ENCODE results near the gene DIABLO. TPM values are rescaled to one million over a fixed set of nuclear protein-coding genes. Genes with fewer than 3 reads are reported as not detected.

The DIABLO gene
- total and polyA plus RNA-seq, 12 donors: 40.2 to 100 (median 51.9) TPM

GRCh38 chr12:122160761-122161160, 65.1 kb downstream of the DIABLO start:
- Histone ChIP-seq H3K36me3 (replicated peaks in 1 of 2) (no peaks in the 10 kb centered on the region), H3K27ac (no peak overlapping the region), H3K4me1 (replicated peaks in 1 of 2) (no peaks in the 10 kb centered on the region), H3K27me3 (no peaks in the 10 kb centered on the region), H3K9me3 (replicated peaks in 1 of 3) (no peaks in the 10 kb centered on the region), H3K4me3 (no peak overlapping the region)
- intact Hi-C loops (cut with DNase I): no loop called here
- DNase-seq: no peak
- TF ChIP-seq CTCF (IDR thresholded peaks at IDR 0.05) (no peak), POLR2A (IDR thresholded peaks at IDR 0.05) (no peak)
- 83 to 88% (median 88%) methylated on average over 11 of the region's 11 CpGs for WGBS, 4 donors

GRCh38 chr12:122159882-122160281, 66.0 kb downstream of the DIABLO start:
- H3K4me3 ChIP-seq: no peak overlapping the region
- no peaks in the 10 kb centered on the region for H3K4me1 ChIP-seq (replicated peaks in 1 of 2)
- 60 to 79% (median 72%) methylated on average over 4 of the region's 4 CpGs for WGBS, 4 donors
- no peaks in the 10 kb centered on the region for H3K36me3 ChIP-seq (replicated peaks in 1 of 2)
- TF ChIP-seq CTCF (IDR thresholded peaks at IDR 0.05): no peak
- TF ChIP-seq POLR2A (IDR thresholded peaks at IDR 0.05): no peak
- intact Hi-C loops (cut with DNase I): no loop called here
- H3K27me3 ChIP-seq: no peaks in the 10 kb centered on the region
- H3K27ac ChIP-seq: no peak overlapping the region
- no peaks in the 10 kb centered on the region for H3K9me3 ChIP-seq (replicated peaks in 1 of 3)
- no peak for DNase-seq

- Histone ChIP-seq H3K4me3 (no peak overlapping the region), H3K27ac (no peak overlapping the region), H3K36me3 (replicated peaks in 1 of 2) (no peaks in the 10 kb centered on the region), H3K27me3 (no peaks in the 10 kb centered on the region), H3K4me1 (replicated peaks in 1 of 2) (no peaks in the 10 kb centered on the region), H3K9me3 (replicated peaks in 1 of 3) (no peaks in the 10 kb centered on the region)
- DNase-seq: no peak
- TF ChIP-seq POLR2A (IDR thresholded peaks at IDR 0.05) (no peak), CTCF (IDR thresholded peaks at IDR 0.05) (no peak)
- intact Hi-C loops (cut with DNase I): no loop called here
- 85 to 92% (median 89%) methylated on average over 7 of the region's 7 CpGs for WGBS, 4 donors
Measured at GRCh38 chr12:122158700-122159285, 67.1 kb downstream of the DIABLO start.

Small RNA genes within 50 kb of the gene (small RNA-seq; reads per million reads assigned to genes)
- gene DIABLO: 0.08 to 0.12 reads per million in 2 donors

Other genes with a start within 250 kb of the DIABLO start
- gene BCL7A, start 204.2 kb downstream of the DIABLO start, total RNA-seq: 10 to 100 TPM in 1 of 9 donors, 1 to 10 TPM in 8; 3.9 to 11.5 (median 5.2) TPM
- gene BCL7A, start 204.2 kb downstream of the DIABLO start, polyA plus RNA-seq: 1 to 10 TPM; 1.6 to 4.6 (median 2.3) TPM
- gene MLXIP, start 147.3 kb downstream of the DIABLO start, total RNA-seq: 10 to 100 TPM; 13.7 to 79.1 (median 42.2) TPM
- gene MLXIP, start 147.3 kb downstream of the DIABLO start, polyA plus RNA-seq: 10 to 100 TPM; 29.1 to 98.1 (median 29.3) TPM
- gene IL31, start 51.8 kb downstream of the DIABLO start, total RNA-seq: not detected
- not detected for gene IL31, start 51.8 kb downstream of the DIABLO start, polyA plus RNA-seq
- 1 to 10 TPM in 6 of 9 donors, under 1 TPM in 3; 0.17 to 4.5 (median 1.2) TPM for gene LRRC43, start 42.9 kb downstream of the DIABLO start, total RNA-seq
- 1 to 10 TPM in 2 of 3 donors, under 1 TPM in 1; 0.26 to 1.1 (median 1.1) TPM for gene LRRC43, start 42.9 kb downstream of the DIABLO start, polyA plus RNA-seq
- 1 to 10 TPM in 2 of 9 donors, under 1 TPM in 2, not detected in 5; 0.17 to 4.0 (median 0.68) TPM for gene B3GNT4, start 22.3 kb downstream of the DIABLO start, total RNA-seq
- gene B3GNT4, start 22.3 kb downstream of the DIABLO start, polyA plus RNA-seq: 1 to 10 TPM in 2 of 3 donors, under 1 TPM in 1; 0.74 to 1.9 (median 1.1) TPM
- 10 to 100 TPM; 15.2 to 35.3 (median 22.8) TPM for gene VPS33A, start 40.4 kb upstream of the DIABLO start, total RNA-seq
- 10 to 100 TPM in 2 of 3 donors, 1 to 10 TPM in 1; 9.7 to 28.3 (median 10.1) TPM for gene VPS33A, start 40.4 kb upstream of the DIABLO start, polyA plus RNA-seq
- 100 to 1,000 TPM in 3 of 9 donors, 10 to 100 TPM in 6; 50.8 to 134 (median 92.5) TPM for gene CLIP1, start 196.6 kb upstream of the DIABLO start, total RNA-seq
- 100 to 1,000 TPM in 1 of 3 donors, 10 to 100 TPM in 2; 22.8 to 112 (median 41.0) TPM for gene CLIP1, start 196.6 kb upstream of the DIABLO start, polyA plus RNA-seq